HG02852 (cell line): ENCODE results near the gene WIPF3.

Experiments used
- ATAC-seq: cut with Tn5 transposase; IDR thresholded peaks from one replicate; pipeline ENCODE4 v1.9.1; 2021; ENCODE audit warnings: mild to moderate bottlenecking, moderate library complexity; ENCODE audit not compliant: unreplicated experiment

WIPF3 gene

DNA sequence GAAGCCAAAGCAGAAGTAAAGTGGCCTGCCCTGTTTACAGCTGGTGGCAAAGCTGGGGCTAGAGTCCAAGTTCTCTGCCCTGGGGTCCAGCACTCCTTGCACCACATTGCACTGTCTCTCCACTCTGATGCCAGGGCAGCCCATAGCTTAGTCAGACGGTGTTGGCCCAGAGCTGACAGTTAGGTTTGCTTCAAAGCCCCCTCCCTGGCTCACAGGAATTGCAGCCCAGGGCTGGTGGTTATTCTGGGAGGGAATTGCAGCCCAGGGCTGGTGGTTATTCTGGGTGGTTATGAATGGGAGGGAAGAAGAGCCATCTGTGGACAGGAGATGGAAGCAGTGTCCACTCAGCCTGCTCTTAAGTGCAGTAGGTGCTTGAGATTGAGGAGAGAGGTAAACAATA is 94.4 kb downstream of the WIPF3 start:
- no peak for ATAC-seq

- ATAC-seq, result no peak
These were observed 100.1 kb downstream of the WIPF3 start for GRCh38 chr7:29906200-29907022.

DNA sequence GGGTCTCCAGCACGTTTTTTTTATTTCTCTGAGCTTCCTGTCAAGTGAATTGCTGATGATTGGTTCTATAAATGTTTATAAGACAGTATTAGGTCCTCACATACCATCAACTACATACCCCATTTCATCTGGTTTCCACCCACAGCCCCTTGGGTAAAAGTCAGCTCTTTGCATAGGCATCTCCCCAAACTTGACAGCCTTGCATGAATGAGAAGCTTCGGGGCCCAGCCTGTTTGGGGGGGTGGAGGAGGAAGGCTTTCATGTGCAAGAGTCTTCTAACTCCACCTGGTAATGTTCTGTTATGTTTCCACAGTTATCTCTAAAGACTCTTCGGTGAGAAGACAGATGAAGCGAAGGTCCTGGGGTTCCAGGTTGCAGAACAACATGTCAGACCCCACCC is 107.9 kb downstream of the WIPF3 start:
- no peak for ATAC-seq

- ATAC-seq, result no peak
These were observed 109.3 kb downstream of the WIPF3 start for GRCh38 chr7:29915481-29916215.

DNA sequence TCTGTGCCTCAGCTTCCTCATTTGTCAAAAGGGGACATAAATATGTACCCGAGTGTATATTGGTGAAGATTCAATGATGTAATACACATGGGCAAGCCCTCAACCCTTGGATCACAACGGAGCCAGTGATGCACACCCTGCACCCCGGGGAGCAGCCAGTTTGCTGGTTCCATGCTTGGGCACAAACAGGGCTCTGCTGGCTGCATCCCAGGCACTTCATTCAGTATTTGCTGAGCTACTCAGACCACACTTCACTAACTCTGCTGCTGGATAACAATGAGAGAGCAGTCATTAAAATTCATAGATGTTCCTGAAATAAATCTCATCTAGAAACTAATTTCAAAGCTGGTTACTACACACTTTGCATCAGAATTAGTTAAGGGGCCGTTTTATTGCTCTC is 111.3 kb downstream of the WIPF3 start:
- ATAC-seq, result no peak

DNA sequence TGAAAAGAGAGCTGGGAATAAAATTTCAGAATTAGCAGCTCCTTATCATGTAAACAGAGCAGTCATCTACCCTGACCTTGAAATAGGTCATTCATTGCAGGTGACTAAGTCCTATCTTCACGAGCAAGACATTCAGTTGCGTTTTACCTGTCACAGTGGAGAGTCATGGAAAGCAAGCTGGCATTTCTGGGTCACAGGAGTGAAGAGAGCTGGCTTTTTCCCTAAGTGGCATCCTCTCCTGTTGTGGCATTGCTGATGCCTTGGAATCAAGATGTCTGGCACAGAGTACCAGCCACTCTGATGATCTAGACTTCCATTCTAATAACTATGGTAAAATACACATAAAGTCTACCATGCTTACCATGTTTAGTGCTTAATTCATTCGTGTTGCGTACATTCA is 112.5 kb downstream of the WIPF3 start:
- ATAC-seq, result no peak

- no peak for ATAC-seq
These were observed 113.5 kb downstream of the WIPF3 start for GRCh38 chr7:29919790-29920189.

GRCh38 chr7:29920491-29920890 is 114.2 kb downstream of the WIPF3 start:
- ATAC-seq, result no peak

DNA sequence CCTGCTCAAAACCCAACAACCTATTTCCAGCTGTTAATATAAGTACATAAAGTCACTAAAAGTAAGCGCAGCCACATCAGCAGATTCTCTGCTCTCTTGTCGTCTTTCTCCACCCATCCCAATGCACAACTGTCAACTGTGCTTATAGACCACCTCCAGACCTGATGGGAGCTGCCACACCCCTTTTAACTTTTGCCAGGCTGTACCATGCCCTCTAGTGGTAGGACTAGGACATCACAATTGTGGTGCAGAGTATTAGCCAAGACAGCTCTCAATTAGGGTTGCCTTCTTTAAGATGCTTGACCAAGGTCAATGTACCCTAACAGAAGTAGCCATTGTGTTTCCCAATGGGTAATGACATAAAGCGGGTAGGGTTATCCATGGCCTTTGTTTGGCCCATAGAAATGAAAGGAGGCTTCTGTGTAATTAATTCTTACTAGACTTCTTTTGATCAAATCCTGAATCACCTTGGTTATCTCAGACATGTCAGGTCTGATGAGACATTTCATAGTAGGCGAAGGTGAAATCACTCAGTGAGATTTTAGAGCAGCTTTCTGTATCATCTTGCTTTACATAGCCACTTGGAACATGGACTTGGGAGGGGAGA is 115.2 kb downstream of the WIPF3 start:
- ATAC-seq, result peak; percentile 71

GRCh38 chr7:29922921-29923700 is 116.8 kb downstream of the WIPF3 start:
- no peak for ATAC-seq

- no peak for ATAC-seq
These were observed 117.7 kb downstream of the WIPF3 start for GRCh38 chr7:29924006-29924405.

DNA sequence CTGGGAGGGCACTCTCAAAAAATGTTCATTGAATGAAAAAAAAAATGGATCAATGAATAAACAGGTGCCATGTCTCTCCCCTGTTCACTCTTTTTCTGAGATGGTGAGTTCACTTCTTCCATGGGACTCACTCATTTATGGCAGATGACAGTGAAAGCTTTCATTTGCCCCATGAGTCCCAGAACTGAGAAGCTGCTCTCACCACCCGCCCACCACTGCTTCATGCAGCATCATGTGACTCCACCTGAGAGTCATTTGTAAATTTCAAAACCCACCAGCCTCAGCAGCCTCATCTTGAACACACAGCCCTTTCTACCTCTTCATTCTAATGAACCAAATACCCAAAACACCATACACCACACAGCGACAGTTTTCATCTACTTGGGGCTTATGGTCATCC is 118.4 kb downstream of the WIPF3 start:
- ATAC-seq, result no peak

DNA sequence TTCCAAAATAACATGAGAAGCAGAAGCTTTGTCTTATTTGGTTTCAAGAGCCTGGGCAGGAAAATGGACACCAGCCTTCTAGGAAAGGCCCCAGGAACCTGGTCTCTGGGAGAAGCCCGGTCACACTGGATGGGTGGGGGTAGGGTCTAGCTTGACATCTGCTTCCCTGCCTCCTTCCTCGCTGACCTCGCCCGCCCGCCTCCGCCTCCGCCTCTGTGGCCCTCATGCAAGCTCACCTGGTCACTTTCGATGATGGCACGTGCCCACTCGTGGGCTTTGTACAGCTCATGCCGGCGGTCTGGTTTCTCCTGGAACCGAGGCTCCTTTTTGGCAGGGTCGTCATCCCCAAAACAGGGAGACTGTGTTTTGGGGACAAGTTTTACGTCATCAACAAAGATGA is 119.9 kb downstream of the WIPF3 start:
- ATAC-seq, result no peak

- no peak for ATAC-seq
These were observed 120.4 kb downstream of the WIPF3 start for GRCh38 chr7:29926741-29927140.

DNA sequence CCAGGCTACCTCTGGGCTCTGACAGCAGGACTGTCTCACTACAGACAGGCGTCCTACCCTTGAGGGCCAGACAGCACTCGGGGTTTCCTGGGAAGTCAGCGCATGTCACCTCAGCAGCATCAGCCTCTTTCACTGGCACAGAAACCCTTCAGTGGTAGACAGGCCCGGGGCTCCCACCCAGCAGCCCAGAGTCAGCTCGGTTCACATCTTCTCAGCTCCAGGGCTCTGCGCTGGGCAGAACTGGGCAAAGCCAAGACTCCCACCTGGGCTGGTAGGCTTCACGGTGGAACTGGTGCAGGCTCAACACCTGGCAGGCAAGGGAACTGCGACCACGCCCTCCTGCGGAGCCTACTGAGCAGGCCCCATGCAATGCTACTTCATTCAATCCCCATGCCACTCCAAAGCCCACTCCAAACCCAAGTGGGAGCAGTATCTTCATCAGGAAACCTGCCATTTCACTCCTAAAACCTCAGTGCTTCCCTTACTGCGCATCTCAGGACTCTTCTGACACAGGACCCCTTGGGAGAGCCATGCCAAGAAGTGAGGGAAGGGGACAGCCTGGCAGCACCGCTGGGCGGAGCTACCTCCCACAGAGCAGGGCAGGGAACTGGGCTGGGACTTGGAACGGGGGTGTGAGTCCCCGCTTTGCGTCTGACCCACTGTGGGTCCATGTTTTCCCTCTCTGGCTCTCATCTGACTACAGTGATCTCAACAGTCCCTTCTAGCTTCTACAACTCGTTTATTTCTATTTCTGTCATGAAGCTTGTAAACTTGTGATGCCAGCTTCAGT is 122.9 kb downstream of the WIPF3 start:
- no peak for ATAC-seq

GRCh38 chr7:29935111-29935510 is 128.8 kb downstream of the WIPF3 start:
- ATAC-seq, result no peak

- no peak for ATAC-seq
These were observed 130.8 kb downstream of the WIPF3 start for GRCh38 chr7:29937132-29937531.

- no peak for ATAC-seq
These were observed 133.9 kb downstream of the WIPF3 start for GRCh38 chr7:29940199-29940598.

GRCh38 chr7:29945259-29945809 is 139.0 kb downstream of the WIPF3 start:
- ATAC-seq, result no peak
